HEK293 (cell line): ENCODE results near the gene AGAP3.
A peak's percentile ranks its signal among the peaks of the same experiment; 100 is the strongest.

ENCODE experiments used
- CTCF ChIA-PET: fragments of 350-600 bp; formaldehyde crosslinking; extraction: SDS; loops from one replicate; lab custom pipeline; 2021; ENCODE audit warnings: antibody characterized with exemption; lab: Yijun Ruan, JAX
- POLR2A ChIA-PET: fragments of 300-600 bp; formaldehyde crosslinking; extraction: SDS; loops from one replicate; lab custom pipeline; 2020; ENCODE audit warnings: antibody characterized with exemption, inconsistent platforms; lab: Yijun Ruan, JAX
- H3K27ac ChIP-seq: fragments of 200-500 bp; sonication (Bioruptor generic); 2 replicates; pipeline ENCODE4 v1.5.1; 2014; ENCODE audit warnings: low read depth, low read length, control low read depth, inconsistent platforms; ENCODE audit errors: extremely low read depth
- H3K36me3 ChIP-seq, 2 experiments: fragments of 200-500 bp in 1 of 2; sonication (Bioruptor generic) in 1 of 2; 1 replicate in 1 of 2; 2 replicates in 1 of 2; pipeline ENCODE4 v1.5.1; 2014 to 2017; ENCODE audit warnings: inconsistent platforms in 2 of 2, low read length in 2 of 2; ENCODE audit not compliant: control insufficient read depth in 2 of 2, insufficient read depth in 1 of 2
- H3K4me1 ChIP-seq: fragments of 200-500 bp; sonication (Bioruptor generic); 2 replicates; pipeline ENCODE4 v1.5.1; 2014; ENCODE audit warnings: mild to moderate bottlenecking, low read length, inconsistent platforms; ENCODE audit not compliant: control insufficient read depth, insufficient read depth
- H3K4me3 ChIP-seq: 2 replicates; pipeline ENCODE4 v1.5.1; 2011; ENCODE audit warnings: low read depth, mild to moderate bottlenecking, control low read depth, low read length, moderate library complexity
- H3K9me3 ChIP-seq: fragments of 200-500 bp; sonication (Bioruptor generic); 2 replicates; pipeline ENCODE4 v1.5.1; 2014; ENCODE audit warnings: low read depth, low read length, inconsistent platforms; ENCODE audit not compliant: control insufficient read depth, insufficient read depth
- EGR2 ChIP-seq: fragments of 450-650 bp; formaldehyde crosslinking; IDR thresholded peaks from 2 replicates; pipeline ENCODE4 v1.5.1; 2016; ENCODE audit warnings: low read depth, missing biosample characterization, missing genetic modification characterization
- GFI1B ChIP-seq: fragments of 450-650 bp; formaldehyde crosslinking; IDR thresholded peaks from 2 replicates; pipeline ENCODE4 v1.5.1; 2016; ENCODE audit warnings: missing biosample characterization, missing genetic modification characterization
- GLI4 ChIP-seq: fragments of 450-650 bp; formaldehyde crosslinking; IDR thresholded peaks from 2 replicates; pipeline ENCODE4 v1.5.1; 2016; ENCODE audit warnings: missing biosample characterization, missing genetic modification characterization
- KLF16 ChIP-seq: fragments of 450-650 bp; formaldehyde crosslinking; IDR thresholded peaks from 2 replicates; pipeline ENCODE4 v1.5.1; 2017; ENCODE audit warnings: missing biosample characterization, missing genetic modification characterization
- KLF8 ChIP-seq: fragments of 450-650 bp; formaldehyde crosslinking; IDR thresholded peaks from 2 replicates; pipeline ENCODE4 v1.5.1; 2016; ENCODE audit warnings: missing biosample characterization, missing genetic modification characterization
- OVOL3 ChIP-seq: fragments of 450-650 bp; formaldehyde crosslinking; IDR thresholded peaks from 2 replicates; pipeline ENCODE4 v1.5.1; 2016; ENCODE audit warnings: missing biosample characterization, missing genetic modification characterization
- SCRT1 ChIP-seq: fragments of 450-650 bp; formaldehyde crosslinking; IDR thresholded peaks from 2 replicates; pipeline ENCODE4 v1.5.1; 2016; ENCODE audit warnings: missing biosample characterization, missing genetic modification characterization, borderline replicate concordance
- TRIM28 ChIP-seq: IDR thresholded peaks from 2 replicates; pipeline ENCODE4 v1.6.1; 2011; ENCODE audit warnings: low read length, control low read depth, borderline replicate concordance
- YY1 ChIP-seq: fragments of 450-650 bp; formaldehyde crosslinking; IDR thresholded peaks from 2 replicates; pipeline ENCODE4 v1.5.1; 2018; ENCODE audit warnings: missing biosample characterization, missing genetic modification characterization
- ZBTB20 ChIP-seq: fragments of 450-650 bp; formaldehyde crosslinking; IDR thresholded peaks from 2 replicates; pipeline ENCODE4 v1.5.1; 2016; ENCODE audit warnings: missing biosample characterization, missing genetic modification characterization
- ZBTB8A ChIP-seq: fragments of 450-650 bp; formaldehyde crosslinking; IDR thresholded peaks from 2 replicates; pipeline ENCODE4 v1.5.1; 2016; ENCODE audit warnings: missing biosample characterization, missing genetic modification characterization
- ZFP37 ChIP-seq: fragments of 450-650 bp; formaldehyde crosslinking; IDR thresholded peaks from 2 replicates; pipeline ENCODE4 v1.5.1; 2016; ENCODE audit warnings: missing biosample characterization, missing genetic modification characterization
- ZFP69B ChIP-seq: fragments of 450-650 bp; formaldehyde crosslinking; IDR thresholded peaks from 2 replicates; pipeline ENCODE4 v1.5.1; 2016; ENCODE audit warnings: missing biosample characterization, missing genetic modification characterization
- ZIC2 ChIP-seq: fragments of 450-650 bp; formaldehyde crosslinking; IDR thresholded peaks from 2 replicates; pipeline ENCODE4 v1.5.1; 2016; ENCODE audit warnings: missing biosample characterization, missing genetic modification characterization
- ZNF10 ChIP-seq: fragments of 450-650 bp; formaldehyde crosslinking; IDR thresholded peaks from 2 replicates; pipeline ENCODE4 v1.5.1; 2017; ENCODE audit warnings: missing biosample characterization, missing genetic modification characterization
- ZNF266 ChIP-seq: fragments of 450-650 bp; formaldehyde crosslinking; IDR thresholded peaks from 2 replicates; pipeline ENCODE4 v1.5.1; 2016; ENCODE audit warnings: missing biosample characterization, missing genetic modification characterization, low read depth
- ZNF366 ChIP-seq: fragments of 450-650 bp; formaldehyde crosslinking; conservative IDR thresholded peaks from 2 replicates; pipeline ENCODE4 v1.5.1; 2016; ENCODE audit warnings: missing biosample characterization, missing genetic modification characterization
- ZNF404 ChIP-seq: fragments of 450-650 bp; formaldehyde crosslinking; IDR thresholded peaks from 2 replicates; pipeline ENCODE4 v1.5.1; 2017; ENCODE audit warnings: missing biosample characterization, missing genetic modification characterization
- ZNF549 ChIP-seq: fragments of 450-650 bp; IDR thresholded peaks from 2 replicates; pipeline ENCODE4 v1.5.1; 2018; ENCODE audit warnings: missing biosample characterization, missing genetic modification characterization, mild to moderate bottlenecking, inconsistent platforms, moderate library complexity
- ZNF560 ChIP-seq: fragments of 450-650 bp; formaldehyde crosslinking; IDR thresholded peaks from 2 replicates; pipeline ENCODE4 v1.5.1; 2017; ENCODE audit warnings: missing biosample characterization, missing genetic modification characterization, borderline replicate concordance
- ZNF600 ChIP-seq: fragments of 450-650 bp; formaldehyde crosslinking; IDR thresholded peaks from 2 replicates; pipeline ENCODE4 v1.5.1; 2016; ENCODE audit warnings: missing biosample characterization, missing genetic modification characterization
- ZNF654 ChIP-seq: fragments of 450-650 bp; formaldehyde crosslinking; IDR thresholded peaks from 2 replicates; pipeline ENCODE4 v1.5.1; 2016; ENCODE audit warnings: low read depth, missing biosample characterization, missing genetic modification characterization
- ZNF670 ChIP-seq: fragments of 450-650 bp; formaldehyde crosslinking; IDR thresholded peaks from 2 replicates; pipeline ENCODE4 v1.5.1; 2016; ENCODE audit warnings: missing biosample characterization, missing genetic modification characterization, low read depth
- ZNF701 ChIP-seq: fragments of 450-650 bp; formaldehyde crosslinking; IDR thresholded peaks from 2 replicates; pipeline ENCODE4 v1.5.1; 2016; ENCODE audit warnings: missing biosample characterization, missing genetic modification characterization
- ZSCAN30 ChIP-seq: fragments of 450-650 bp; IDR thresholded peaks from 2 replicates; pipeline ENCODE4 v1.5.1; 2018; ENCODE audit warnings: missing biosample characterization, mild to moderate bottlenecking, missing genetic modification characterization, moderate library complexity
- ZXDB ChIP-seq: fragments of 450-650 bp; formaldehyde crosslinking; IDR thresholded peaks from 2 replicates; pipeline ENCODE4 v1.5.1; 2016; ENCODE audit warnings: missing biosample characterization, missing genetic modification characterization
- TF ChIP-seq, protein P1 (sequence below): fragments of 450-650 bp; formaldehyde crosslinking; IDR thresholded peaks from 2 replicates; pipeline ENCODE4 v1.5.1; 2016; ENCODE audit warnings: missing biosample characterization, missing genetic modification characterization
- TF ChIP-seq, protein P2 (sequence below): fragments of 450-650 bp; formaldehyde crosslinking; IDR thresholded peaks from 2 replicates; pipeline ENCODE4 v1.5.1; 2016; ENCODE audit warnings: missing biosample characterization, missing genetic modification characterization
- TF ChIP-seq, protein P3 (sequence below): fragments of 450-650 bp; formaldehyde crosslinking; optimal IDR thresholded peaks from 2 replicates; pipeline ENCODE3; 2016; ENCODE audit warnings: missing biosample characterization, mild to moderate bottlenecking, missing genetic modification characterization
- TF ChIP-seq, protein P4 (sequence below): fragments of 450-650 bp; formaldehyde crosslinking; IDR thresholded peaks from 2 replicates; pipeline ENCODE4 v1.5.1; 2016; ENCODE audit warnings: missing biosample characterization, missing genetic modification characterization
- TF ChIP-seq, protein P5 (sequence below): fragments of 450-650 bp; formaldehyde crosslinking; IDR thresholded peaks from 2 replicates; pipeline ENCODE4 v1.5.1; 2016; ENCODE audit warnings: missing biosample characterization, missing genetic modification characterization

AGAP3 gene

DNA sequence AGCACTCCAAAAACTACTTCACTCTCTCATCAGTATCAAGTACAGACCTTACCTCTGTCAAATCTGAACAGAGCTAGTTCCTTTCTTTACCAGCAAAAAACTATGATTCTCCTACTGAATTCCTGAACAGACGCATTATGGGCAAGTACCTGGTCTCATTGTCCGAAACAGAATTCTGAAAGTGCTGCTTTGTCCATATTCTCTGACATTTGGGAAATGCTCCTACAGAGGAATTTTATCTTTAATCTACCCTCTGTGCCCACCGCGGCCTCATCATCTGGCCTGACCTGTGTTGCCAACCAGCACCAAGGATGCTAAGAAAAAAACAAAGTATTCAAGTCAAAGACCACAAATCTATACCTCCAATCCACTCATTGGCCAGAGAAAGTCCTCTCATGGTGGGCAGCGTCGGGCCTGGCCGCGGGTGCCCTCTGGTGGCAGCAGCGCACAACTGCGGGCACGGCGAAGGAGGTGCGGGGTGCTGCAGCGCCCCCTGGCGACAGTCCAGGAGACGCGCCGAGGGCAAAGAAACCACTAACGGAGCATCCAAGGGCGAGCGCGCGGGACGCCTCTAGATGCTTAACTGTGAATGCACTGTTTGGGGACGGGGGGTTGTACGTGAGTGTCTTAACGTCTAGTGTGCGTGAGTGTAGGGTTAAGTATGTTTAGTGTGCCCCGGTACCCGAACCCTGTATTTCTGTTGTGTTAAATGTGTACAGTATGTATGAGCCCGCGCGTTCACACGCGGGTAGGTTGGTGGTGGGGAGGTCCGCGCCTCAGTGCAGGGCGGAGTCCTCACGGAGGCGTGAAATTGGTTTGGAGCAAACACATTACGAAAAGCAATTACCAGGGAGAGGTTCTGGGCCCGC lies 86.2 kb downstream of the AGAP3 start:
- H3K36me3 ChIP-seq = no peaks in the 10 kb centered on the region
- ChIA-PET POLR2A (no interaction called here), CTCF (interaction anchor here (0.6 to 1.2 kb wide), 31 partner anchors 9 to 1568 kb away, joined by 3 to 12 read pairs (median 5); partner anchors contain the start of genes ABCF2 and CHPF2)
- no peaks in the 10 kb centered on the region for H3K4me1 ChIP-seq
- no peaks in the 10 kb centered on the region for H3K9me3 ChIP-seq
- no peak overlapping the region for H3K27ac ChIP-seq
- H3K4me3 ChIP-seq = no peak overlapping the region
- TF ChIP-seq ZIC2 (tag by site-specific recombination) = peak; percentile 50
- TF ChIP-seq, protein P1, sequence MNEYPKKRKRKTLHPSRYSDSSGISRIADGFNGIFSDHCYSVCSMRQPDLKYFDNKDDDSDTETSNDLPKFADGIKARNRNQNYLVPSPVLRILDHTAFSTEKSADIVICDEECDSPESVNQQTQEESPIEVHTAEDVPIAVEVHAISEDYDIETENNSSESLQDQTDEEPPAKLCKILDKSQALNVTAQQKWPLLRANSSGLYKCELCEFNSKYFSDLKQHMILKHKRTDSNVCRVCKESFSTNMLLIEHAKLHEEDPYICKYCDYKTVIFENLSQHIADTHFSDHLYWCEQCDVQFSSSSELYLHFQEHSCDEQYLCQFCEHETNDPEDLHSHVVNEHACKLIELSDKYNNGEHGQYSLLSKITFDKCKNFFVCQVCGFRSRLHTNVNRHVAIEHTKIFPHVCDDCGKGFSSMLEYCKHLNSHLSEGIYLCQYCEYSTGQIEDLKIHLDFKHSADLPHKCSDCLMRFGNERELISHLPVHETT = peak; percentile 76; the same call in 1 of the 2 replicates
- peak; percentile 62; the same call in 1 of the 2 replicates for TF ChIP-seq KLF16 (tag by site-specific recombination)
- no peak for TF ChIP-seq ZNF366 (tag by site-specific recombination)
- TF ChIP-seq ZNF701 (tag by site-specific recombination) = 0 out of 2 replicates have a peak, but pooled peaks have one; percentile 10
- TF ChIP-seq OVOL3 (tag by site-specific recombination) = no peak
- TF ChIP-seq ZFP69B (tag by site-specific recombination) = peak; percentile 61; the same call in 1 of the 2 replicates
- TF ChIP-seq ZNF560 (tag by site-specific recombination) = 0 out of 2 replicates have a peak, but pooled peaks have one; percentile 4
- 0 out of 2 replicates have a peak, but pooled peaks have one; percentile 20 for TF ChIP-seq YY1 (tag by site-specific recombination)
- peak; percentile 95 for TF ChIP-seq ZNF654 (tag by site-specific recombination)
- TF ChIP-seq, protein P2, sequence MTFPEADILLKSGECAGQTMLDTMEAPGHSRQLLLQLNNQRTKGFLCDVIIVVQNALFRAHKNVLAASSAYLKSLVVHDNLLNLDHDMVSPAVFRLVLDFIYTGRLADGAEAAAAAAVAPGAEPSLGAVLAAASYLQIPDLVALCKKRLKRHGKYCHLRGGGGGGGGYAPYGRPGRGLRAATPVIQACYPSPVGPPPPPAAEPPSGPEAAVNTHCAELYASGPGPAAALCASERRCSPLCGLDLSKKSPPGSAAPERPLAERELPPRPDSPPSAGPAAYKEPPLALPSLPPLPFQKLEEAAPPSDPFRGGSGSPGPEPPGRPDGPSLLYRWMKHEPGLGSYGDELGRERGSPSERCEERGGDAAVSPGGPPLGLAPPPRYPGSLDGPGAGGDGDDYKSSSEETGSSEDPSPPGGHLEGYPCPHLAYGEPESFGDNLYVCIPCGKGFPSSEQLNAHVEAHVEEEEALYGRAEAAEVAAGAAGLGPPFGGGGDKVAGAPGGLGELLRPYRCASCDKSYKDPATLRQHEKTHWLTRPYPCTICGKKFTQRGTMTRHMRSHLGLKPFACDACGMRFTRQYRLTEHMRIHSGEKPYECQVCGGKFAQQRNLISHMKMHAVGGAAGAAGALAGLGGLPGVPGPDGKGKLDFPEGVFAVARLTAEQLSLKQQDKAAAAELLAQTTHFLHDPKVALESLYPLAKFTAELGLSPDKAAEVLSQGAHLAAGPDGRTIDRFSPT (tag by site-specific recombination) = 0 out of 2 replicates have a peak, but pooled peaks have one; percentile 50
- TF ChIP-seq, protein P3, sequence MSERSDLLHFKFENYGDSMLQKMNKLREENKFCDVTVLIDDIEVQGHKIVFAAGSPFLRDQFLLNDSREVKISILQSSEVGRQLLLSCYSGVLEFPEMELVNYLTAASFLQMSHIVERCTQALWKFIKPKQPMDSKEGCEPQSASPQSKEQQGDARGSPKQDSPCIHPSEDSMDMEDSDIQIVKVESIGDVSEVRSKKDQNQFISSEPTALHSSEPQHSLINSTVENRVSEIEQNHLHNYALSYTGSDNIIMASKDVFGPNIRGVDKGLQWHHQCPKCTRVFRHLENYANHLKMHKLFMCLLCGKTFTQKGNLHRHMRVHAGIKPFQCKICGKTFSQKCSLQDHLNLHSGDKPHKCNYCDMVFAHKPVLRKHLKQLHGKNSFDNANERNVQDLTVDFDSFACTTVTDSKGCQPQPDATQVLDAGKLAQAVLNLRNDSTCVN (tag by site-specific recombination) = peak; percentile 48
- peak; percentile 80; the same call in 1 of the 2 replicates for TF ChIP-seq GLI4 (tag by site-specific recombination)
- TF ChIP-seq SCRT1 (tag by site-specific recombination) = no peak
- TF ChIP-seq ZSCAN30 = peak; percentile 81
- TF ChIP-seq ZNF600 (tag by site-specific recombination) = peak; percentile 59; the same call in 1 of the 2 replicates
- no peak for TF ChIP-seq ZNF549 (tag by site-specific recombination)
- peak; percentile 47 for TF ChIP-seq KLF8
- TF ChIP-seq ZBTB20 (tag by site-specific recombination) = peak; percentile 31; the same call in 1 of the 2 replicates
- TF ChIP-seq ZNF404 (tag by site-specific recombination) = no peak
- TF ChIP-seq ZNF10 (tag by site-specific recombination) = 0 out of 2 replicates have a peak, but pooled peaks have one; percentile 23
- TF ChIP-seq, protein P4, sequence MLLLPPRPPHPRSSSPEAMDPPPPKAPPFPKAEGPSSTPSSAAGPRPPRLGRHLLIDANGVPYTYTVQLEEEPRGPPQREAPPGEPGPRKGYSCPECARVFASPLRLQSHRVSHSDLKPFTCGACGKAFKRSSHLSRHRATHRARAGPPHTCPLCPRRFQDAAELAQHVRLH (tag by site-specific recombination) = peak; percentile 61; the same call in 1 of the 2 replicates
- TF ChIP-seq EGR2 (tag by site-specific recombination) = 0 out of 2 replicates have a peak, but pooled peaks have one; percentile 24
- 0 out of 2 replicates have a peak, but pooled peaks have one; percentile 60 for TF ChIP-seq ZFP37 (tag by site-specific recombination)
- peak; percentile 70; the same call in 1 of the 2 replicates for TF ChIP-seq TRIM28
- TF ChIP-seq, protein P5, sequence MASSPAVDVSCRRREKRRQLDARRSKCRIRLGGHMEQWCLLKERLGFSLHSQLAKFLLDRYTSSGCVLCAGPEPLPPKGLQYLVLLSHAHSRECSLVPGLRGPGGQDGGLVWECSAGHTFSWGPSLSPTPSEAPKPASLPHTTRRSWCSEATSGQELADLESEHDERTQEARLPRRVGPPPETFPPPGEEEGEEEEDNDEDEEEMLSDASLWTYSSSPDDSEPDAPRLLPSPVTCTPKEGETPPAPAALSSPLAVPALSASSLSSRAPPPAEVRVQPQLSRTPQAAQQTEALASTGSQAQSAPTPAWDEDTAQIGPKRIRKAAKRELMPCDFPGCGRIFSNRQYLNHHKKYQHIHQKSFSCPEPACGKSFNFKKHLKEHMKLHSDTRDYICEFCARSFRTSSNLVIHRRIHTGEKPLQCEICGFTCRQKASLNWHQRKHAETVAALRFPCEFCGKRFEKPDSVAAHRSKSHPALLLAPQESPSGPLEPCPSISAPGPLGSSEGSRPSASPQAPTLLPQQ = peak; percentile 65; the same call in 1 of the 2 replicates
- TF ChIP-seq ZXDB (tag by site-specific recombination) = no peak
- no peak for TF ChIP-seq GFI1B
- TF ChIP-seq ZNF266 (tag by site-specific recombination) = no peak
- TF ChIP-seq ZNF670 (tag by site-specific recombination) = no peak
- TF ChIP-seq ZBTB8A (tag by site-specific recombination) = peak; percentile 51; the same call in 1 of the 2 replicates
